HepG2 (cell line): Measurements from ENCODE around the gene MCRIP2. TPM values are rescaled to one million over a fixed set of nuclear protein-coding genes. Genes with fewer than 3 reads are reported as not detected.

ENCODE experiments used
- AGO1 ChIP-seq: fragments of 200-400 bp; formaldehyde crosslinking; IDR thresholded peaks from 2 replicates; pipeline ENCODE4 v1.6.1; 2017; ENCODE audit warnings: mild to moderate bottlenecking, low read depth, low read length, moderate library complexity; ENCODE audit not compliant: poor library complexity, severe bottlenecking
- KLF13 ChIP-seq: sonication (generic); formaldehyde crosslinking; IDR thresholded peaks from 2 replicates; pipeline ENCODE4 v1.4.0; 2020; ENCODE audit warnings: mild to moderate bottlenecking, missing genetic modification reagents
- POLR2G ChIP-seq: fragments of 200-400 bp; formaldehyde crosslinking; IDR thresholded peaks from 2 replicates; pipeline ENCODE4 v1.6.1; 2018; ENCODE audit warnings: mild to moderate bottlenecking, low read depth, low read length, moderate library complexity
- RBM39 ChIP-seq: fragments of 200-400 bp; formaldehyde crosslinking; IDR thresholded peaks from one replicate; pipeline ENCODE4 v1.6.1; 2018; ENCODE audit warnings: antibody characterized with exemption, mild to moderate bottlenecking, low read depth, low read length; ENCODE audit not compliant: poor library complexity, severe bottlenecking
- SIX4 ChIP-seq: sonication (generic); formaldehyde crosslinking; IDR thresholded peaks from 2 replicates; pipeline ENCODE4 v1.4.0; 2020; ENCODE audit warnings: missing genetic modification reagents
- TAF15 ChIP-seq: fragments of 200-400 bp; formaldehyde crosslinking; IDR thresholded peaks from one replicate; pipeline ENCODE4 v1.6.1; 2018; ENCODE audit warnings: mild to moderate bottlenecking, low read depth, low read length; ENCODE audit not compliant: poor library complexity, severe bottlenecking
- TRAFD1 ChIP-seq: sonication (generic); formaldehyde crosslinking; IDR thresholded peaks from 2 replicates; pipeline ENCODE4 v1.5.1; 2020; ENCODE audit warnings: missing genetic modification reagents, mild to moderate bottlenecking, borderline replicate concordance
- ZMYM3 ChIP-seq: sonication (generic); formaldehyde crosslinking; IDR thresholded peaks from 2 replicates; pipeline ENCODE4 v1.5.1; 2020; ENCODE audit warnings: mild to moderate bottlenecking, missing genetic modification reagents
- ZNF205 ChIP-seq: IDR thresholded peaks from 2 replicates; pipeline ENCODE4 v1.6.1; 2018; ENCODE audit warnings: missing biosample characterization, missing genetic modification reagents
- ZNF710 ChIP-seq: sonication (generic); formaldehyde crosslinking; IDR thresholded peaks from 2 replicates; pipeline ENCODE4 v1.5.0; 2020; ENCODE audit warnings: mild to moderate bottlenecking, missing genetic modification reagents, borderline replicate concordance
- ZNF781 ChIP-seq: sonication (generic); formaldehyde crosslinking; IDR thresholded peaks from 2 replicates; pipeline ENCODE4 v1.5.1; 2020; ENCODE audit warnings: borderline replicate concordance, mild to moderate bottlenecking, missing genetic modification reagents; ENCODE audit errors: not compliant biosample characterization
- polyA plus RNA-seq, 8 experiments: library from polyadenylated mRNA; depleted of rRNA in 3 of 8; stranded (reverse) in 7 of 8; unstranded in 1 of 8; fragments of >200 nt; fragmentation: Illumina TruSeq in 4 of 8; extraction: Trizol in 4 of 8; gene quantifications; 2 replicates each; pipeline versions ENCODE4 v1.2.1 to v1.2.3, GENCODE V29; 2011 to 2016; ENCODE audit warnings: low read depth in 4 of 8, missing spikeins in 1 of 8, mixed read lengths in 1 of 8; ENCODE audit not compliant: insufficient read depth in 1 of 8
- total RNA-seq, 5 experiments: library from RNA; depleted of rRNA; stranded (reverse); fragments of >200 nt; fragmentation: Illumina TruSeq; extraction: Trizol; gene quantifications; 2 replicates each; pipeline ENCODE4 v1.2.3, GENCODE V29; 2016; ENCODE audit warnings: low read depth in 1 of 5
- TF ChIP-seq, protein P1 (sequence below): sonication (generic); formaldehyde crosslinking; conservative IDR thresholded peaks from 2 replicates; pipeline ENCODE4 v1.8.0; 2022; ENCODE audit warnings: mild to moderate bottlenecking, moderate library complexity, missing genetic modification reagents
- TF ChIP-seq, protein P2 (sequence below): sonication (generic); formaldehyde crosslinking; IDR thresholded peaks from 2 replicates; pipeline ENCODE4 v1.5.0; 2020; ENCODE audit warnings: mild to moderate bottlenecking, missing genetic modification reagents, borderline replicate concordance
- TF ChIP-seq, protein P3 (sequence below): sonication (generic); formaldehyde crosslinking; IDR thresholded peaks from 2 replicates; pipeline ENCODE4 v1.5.0; 2020; ENCODE audit warnings: mild to moderate bottlenecking, missing genetic modification reagents, moderate library complexity

MCRIP2 gene
- total and polyA plus RNA-seq, 2 of the 13 experiments (the other 11 are each of a cell fraction or from before 2014, with no cell fraction given): 39.6 to 76.7 TPM

- TF ChIP-seq, protein P1, sequence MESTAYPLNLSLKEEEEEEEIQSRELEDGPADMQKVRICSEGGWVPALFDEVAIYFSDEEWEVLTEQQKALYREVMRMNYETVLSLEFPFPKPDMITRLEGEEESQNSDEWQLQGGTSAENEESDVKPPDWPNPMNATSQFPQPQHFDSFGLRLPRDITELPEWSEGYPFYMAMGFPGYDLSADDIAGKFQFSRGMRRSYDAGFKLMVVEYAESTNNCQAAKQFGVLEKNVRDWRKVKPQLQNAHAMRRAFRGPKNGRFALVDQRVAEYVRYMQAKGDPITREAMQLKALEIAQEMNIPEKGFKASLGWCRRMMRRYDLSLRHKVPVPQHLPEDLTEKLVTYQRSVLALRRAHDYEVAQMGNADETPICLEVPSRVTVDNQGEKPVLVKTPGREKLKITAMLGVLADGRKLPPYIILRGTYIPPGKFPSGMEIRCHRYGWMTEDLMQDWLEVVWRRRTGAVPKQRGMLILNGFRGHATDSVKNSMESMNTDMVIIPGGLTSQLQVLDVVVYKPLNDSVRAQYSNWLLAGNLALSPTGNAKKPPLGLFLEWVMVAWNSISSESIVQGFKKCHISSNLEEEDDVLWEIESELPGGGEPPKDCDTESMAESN (CRISPR knock-in tag): peak; percentile 68
- TF ChIP-seq TRAFD1 (no peak), ZNF710 (CRISPR knock-in tag) (peak; percentile 42; the same call in 1 of the 2 replicates), TAF15 (peak; percentile 31), POLR2G (peak; percentile 88), RBM39 (peak; percentile 19), SIX4 (no peak), AGO1 (peak; percentile 49), ZNF781 (CRISPR knock-in tag) (peak; percentile 52), ZNF205 (peak; percentile 49; the same call in 1 of the 2 replicates), KLF13 (CRISPR knock-in tag) (0 out of 2 replicates have a peak, but pooled peaks have one; percentile 40), ZMYM3 (peak; percentile 55; the same call in 1 of the 2 replicates)
- TF ChIP-seq, protein P2, sequence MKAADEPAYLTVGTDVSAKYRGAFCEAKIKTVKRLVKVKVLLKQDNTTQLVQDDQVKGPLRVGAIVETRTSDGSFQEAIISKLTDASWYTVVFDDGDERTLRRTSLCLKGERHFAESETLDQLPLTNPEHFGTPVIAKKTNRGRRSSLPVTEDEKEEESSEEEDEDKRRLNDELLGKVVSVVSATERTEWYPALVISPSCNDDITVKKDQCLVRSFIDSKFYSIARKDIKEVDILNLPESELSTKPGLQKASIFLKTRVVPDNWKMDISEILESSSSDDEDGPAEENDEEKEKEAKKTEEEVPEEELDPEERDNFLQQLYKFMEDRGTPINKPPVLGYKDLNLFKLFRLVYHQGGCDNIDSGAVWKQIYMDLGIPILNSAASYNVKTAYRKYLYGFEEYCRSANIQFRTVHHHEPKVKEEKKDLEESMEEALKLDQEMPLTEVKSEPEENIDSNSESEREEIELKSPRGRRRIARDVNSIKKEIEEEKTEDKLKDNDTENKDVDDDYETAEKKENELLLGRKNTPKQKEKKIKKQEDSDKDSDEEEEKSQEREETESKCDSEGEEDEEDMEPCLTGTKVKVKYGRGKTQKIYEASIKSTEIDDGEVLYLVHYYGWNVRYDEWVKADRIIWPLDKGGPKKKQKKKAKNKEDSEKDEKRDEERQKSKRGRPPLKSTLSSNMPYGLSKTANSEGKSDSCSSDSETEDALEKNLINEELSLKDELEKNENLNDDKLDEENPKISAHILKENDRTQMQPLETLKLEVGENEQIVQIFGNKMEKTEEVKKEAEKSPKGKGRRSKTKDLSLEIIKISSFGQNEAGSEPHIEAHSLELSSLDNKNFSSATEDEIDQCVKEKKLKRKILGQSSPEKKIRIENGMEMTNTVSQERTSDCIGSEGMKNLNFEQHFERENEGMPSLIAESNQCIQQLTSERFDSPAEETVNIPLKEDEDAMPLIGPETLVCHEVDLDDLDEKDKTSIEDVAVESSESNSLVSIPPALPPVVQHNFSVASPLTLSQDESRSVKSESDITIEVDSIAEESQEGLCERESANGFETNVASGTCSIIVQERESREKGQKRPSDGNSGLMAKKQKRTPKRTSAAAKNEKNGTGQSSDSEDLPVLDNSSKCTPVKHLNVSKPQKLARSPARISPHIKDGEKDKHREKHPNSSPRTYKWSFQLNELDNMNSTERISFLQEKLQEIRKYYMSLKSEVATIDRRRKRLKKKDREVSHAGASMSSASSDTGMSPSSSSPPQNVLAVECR (CRISPR knock-in tag): peak; percentile 76
- TF ChIP-seq, protein P3, sequence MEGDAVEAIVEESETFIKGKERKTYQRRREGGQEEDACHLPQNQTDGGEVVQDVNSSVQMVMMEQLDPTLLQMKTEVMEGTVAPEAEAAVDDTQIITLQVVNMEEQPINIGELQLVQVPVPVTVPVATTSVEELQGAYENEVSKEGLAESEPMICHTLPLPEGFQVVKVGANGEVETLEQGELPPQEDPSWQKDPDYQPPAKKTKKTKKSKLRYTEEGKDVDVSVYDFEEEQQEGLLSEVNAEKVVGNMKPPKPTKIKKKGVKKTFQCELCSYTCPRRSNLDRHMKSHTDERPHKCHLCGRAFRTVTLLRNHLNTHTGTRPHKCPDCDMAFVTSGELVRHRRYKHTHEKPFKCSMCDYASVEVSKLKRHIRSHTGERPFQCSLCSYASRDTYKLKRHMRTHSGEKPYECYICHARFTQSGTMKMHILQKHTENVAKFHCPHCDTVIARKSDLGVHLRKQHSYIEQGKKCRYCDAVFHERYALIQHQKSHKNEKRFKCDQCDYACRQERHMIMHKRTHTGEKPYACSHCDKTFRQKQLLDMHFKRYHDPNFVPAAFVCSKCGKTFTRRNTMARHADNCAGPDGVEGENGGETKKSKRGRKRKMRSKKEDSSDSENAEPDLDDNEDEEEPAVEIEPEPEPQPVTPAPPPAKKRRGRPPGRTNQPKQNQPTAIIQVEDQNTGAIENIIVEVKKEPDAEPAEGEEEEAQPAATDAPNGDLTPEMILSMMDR (CRISPR knock-in tag): 0 out of 2 replicates have a peak, but pooled peaks have one; percentile 6
Measured at GRCh38 chr16:641326-642188, at the start of gene MCRIP2 (continued).
